H1 (cell line): ENCODE results near the gene SLC36A4. TPM values are rescaled to one million over a fixed set of nuclear protein-coding genes. Genes with fewer than 3 reads are reported as not detected.

ENCODE experiments used
- CTCF ChIA-PET: fragments of 300-600 bp; sonication (Branson Sonifier 250); formaldehyde crosslinking; loops from one replicate; lab custom pipeline; 2021; ENCODE audit not compliant: partially characterized antibody; lab: Charles Lee
- POLR2A ChIA-PET: fragments of 300-600 bp; sonication (Branson Sonifier 250); formaldehyde crosslinking; loops from one replicate; lab custom pipeline; 2021; ENCODE audit warnings: inconsistent platforms; ENCODE audit not compliant: partially characterized antibody; lab: Charles Lee
- DNase-seq, 2 experiments: peaks; one replicate each; pipeline versions ENCODE4 v3.0.0 to v3.0.0-alpha.2; 2010 to 2022; ENCODE audit warnings: low spot score in 2 of 2, low read depth in 1 of 2, mixed read lengths in 1 of 2
- FAIRE-seq: peaks from 2 replicates; lab custom pipeline; 2011; peaks lifted over from hg19 to GRCh38; lab: Jason Lieb, UNC
- H2AFZ ChIP-seq: 2 replicates; pipeline ENCODE4 v1.8.1; 2012; ENCODE audit warnings: low read length, inconsistent platforms
- H2AK5ac ChIP-seq: 2 replicates; pipeline ENCODE4 v1.6.1; 2013; ENCODE audit warnings: low read depth, low read length
- H2BK120ac ChIP-seq: replicated peaks from 2 replicates; pipeline ENCODE3; 2013; ENCODE audit warnings: low read depth, low read length, inconsistent platforms
- H2BK12ac ChIP-seq: 2 replicates; pipeline ENCODE4 v1.6.1; 2013; ENCODE audit warnings: low read depth, low read length
- H2BK15ac ChIP-seq: 2 replicates; pipeline ENCODE4 v1.6.1; 2013; ENCODE audit warnings: low read length
- H2BK20ac ChIP-seq: 2 replicates; pipeline ENCODE4 v1.6.1; 2013; ENCODE audit warnings: low read length
- H2BK5ac ChIP-seq: 2 replicates; pipeline ENCODE4 v1.6.1; 2013; ENCODE audit warnings: low read depth, low read length
- H3K14ac ChIP-seq: 2 replicates; pipeline ENCODE4 v1.6.1; 2013; ENCODE audit warnings: inconsistent platforms; ENCODE audit not compliant: insufficient read length
- H3K18ac ChIP-seq: 2 replicates; pipeline ENCODE4 v1.6.1; 2013; ENCODE audit warnings: low read length; ENCODE audit errors: extremely low read depth
- H3K23ac ChIP-seq: 2 replicates; pipeline ENCODE4 v1.6.1; 2013; ENCODE audit warnings: inconsistent platforms; ENCODE audit not compliant: insufficient read length
- H3K23me2 ChIP-seq: 2 replicates; pipeline ENCODE4 v1.6.1; 2013; ENCODE audit warnings: low read depth, low read length
- H3K27ac ChIP-seq: 2 replicates; pipeline ENCODE4 v1.6.1; 2011; ENCODE audit warnings: low read depth, low read length, inconsistent platforms
- H3K27me3 ChIP-seq, 4 experiments: replicated peaks in 1 of 4; 1 replicate in 1 of 4; 2 replicates in 3 of 4; pipeline versions ENCODE4 v1.6.1 to v1.8.1; 2011 to 2013; ENCODE audit warnings: low read length in 3 of 4, mild to moderate bottlenecking in 3 of 4, inconsistent platforms in 2 of 4, mixed read lengths in 2 of 4, moderate library complexity in 1 of 4; ENCODE audit not compliant: control insufficient read depth in 3 of 4, insufficient read depth in 3 of 4; ENCODE audit errors: extremely low read depth in 1 of 4
- H3K36me3 ChIP-seq, 4 experiments: 2 replicates each; pipeline versions ENCODE4 v1.6.1 to v1.8.1; 2011 to 2013; ENCODE audit warnings: mild to moderate bottlenecking in 4 of 4, low read length in 3 of 4, moderate library complexity in 2 of 4, control low read depth in 1 of 4, inconsistent platforms in 1 of 4; ENCODE audit not compliant: insufficient read depth in 4 of 4, control insufficient read depth in 2 of 4
- H3K4ac ChIP-seq: replicated peaks from 2 replicates; pipeline ENCODE3; 2013; ENCODE audit warnings: low read length, low read depth, mixed read lengths, inconsistent platforms; ENCODE audit not compliant: insufficient read length
- H3K4me1 ChIP-seq, 4 experiments: replicated peaks in 1 of 4; 1 replicate in 1 of 4; 2 replicates in 3 of 4; pipeline versions ENCODE4 v1.6.1 to v1.8.1; 2011 to 2013; ENCODE audit warnings: low read length in 3 of 4, inconsistent platforms in 2 of 4, mixed read lengths in 1 of 4; ENCODE audit not compliant: insufficient read depth in 4 of 4, control insufficient read depth in 3 of 4
- H3K4me2 ChIP-seq, 2 experiments: 2 replicates each; pipeline versions ENCODE4 v1.6.1 to v1.8.1; 2011 to 2013; ENCODE audit warnings: low read depth in 2 of 2, low read length in 2 of 2, control low read depth in 1 of 2, inconsistent platforms in 1 of 2, mild to moderate bottlenecking in 1 of 2; ENCODE audit not compliant: insufficient read depth in 1 of 2
- H3K4me3 ChIP-seq, 4 experiments: fragments of 200-600, 300-600 bp in 1 of 4; sonication (generic), shearing (Covaris generic), sonication (Bioruptor Twin) in 1 of 4; 2 replicates each; pipeline versions ENCODE4 v1.5.1 to v1.8.1; 2011 to 2016; ENCODE audit warnings: low read length in 4 of 4, low read depth in 3 of 4, control low read depth in 2 of 4, inconsistent platforms in 2 of 4, mild to moderate bottlenecking in 2 of 4, mixed read lengths in 1 of 4, moderate library complexity in 1 of 4; ENCODE audit not compliant: insufficient read depth in 2 of 4; ENCODE audit errors: extremely low read depth in 1 of 4
- H3K56ac ChIP-seq: replicated peaks from 2 replicates; pipeline ENCODE3; 2013; ENCODE audit warnings: low read depth, mild to moderate bottlenecking, mixed read lengths, low read length, inconsistent platforms; ENCODE audit not compliant: insufficient read length
- H3K79me1 ChIP-seq: 2 replicates; pipeline ENCODE4 v1.6.1; 2013; ENCODE audit warnings: low read depth, low read length, control low read depth
- H3K79me2 ChIP-seq, 2 experiments: 2 replicates each; pipeline versions ENCODE4 v1.6.1 to v1.8.1; 2012 to 2013; ENCODE audit warnings: low read length in 2 of 2, mild to moderate bottlenecking in 2 of 2, inconsistent platforms in 1 of 2; ENCODE audit not compliant: insufficient read depth in 2 of 2, control insufficient read depth in 1 of 2
- H3K9ac ChIP-seq, 4 experiments: replicated peaks in 1 of 4; 1 replicate in 1 of 4; 2 replicates in 3 of 4; pipeline versions ENCODE4 v1.6.1 to v1.8.1; 2011 to 2013; ENCODE audit warnings: low read depth in 3 of 4, low read length in 3 of 4, control low read depth in 2 of 4, mild to moderate bottlenecking in 2 of 4, moderate library complexity in 2 of 4, inconsistent platforms in 1 of 4; ENCODE audit errors: extremely low read depth in 1 of 4
- H3K9me3 ChIP-seq, 2 experiments: 2 replicates each; pipeline versions ENCODE4 v1.6.1 to v1.8.1; 2012 to 2013; ENCODE audit warnings: mild to moderate bottlenecking in 2 of 2, moderate library complexity in 2 of 2, control low read depth in 1 of 2, inconsistent platforms in 1 of 2, low read depth in 1 of 2, low read length in 1 of 2, mixed read lengths in 1 of 2; ENCODE audit not compliant: insufficient read depth in 2 of 2
- H4K20me1 ChIP-seq, 2 experiments: replicated peaks in 1 of 2; 2 replicates each; pipeline versions ENCODE3 to v1.8.1; 2011 to 2013; ENCODE audit warnings: inconsistent platforms in 2 of 2, low read length in 2 of 2, mild to moderate bottlenecking in 1 of 2; ENCODE audit not compliant: insufficient read depth in 2 of 2, control insufficient read depth in 1 of 2
- H4K5ac ChIP-seq: 2 replicates; pipeline ENCODE4 v1.6.1; 2013; ENCODE audit warnings: low read length, low read depth, mixed read lengths, inconsistent platforms; ENCODE audit not compliant: insufficient read length
- H4K8ac ChIP-seq: 2 replicates; pipeline ENCODE4 v1.8.0; 2013; ENCODE audit warnings: mild to moderate bottlenecking, moderate library complexity, low read length, inconsistent platforms; ENCODE audit not compliant: insufficient read depth; ENCODE audit errors: extremely low read depth
- H4K91ac ChIP-seq: replicated peaks from 2 replicates; pipeline ENCODE3; 2013; ENCODE audit warnings: low read length, mixed read lengths, inconsistent platforms; ENCODE audit not compliant: insufficient read length
- RAD21 ChIP-seq, 2 experiments: IDR thresholded peaks in 1 of 2; conservative IDR thresholded peaks in 1 of 2; 2 replicates each; pipeline ENCODE4 v1.6.1; 2011; ENCODE audit warnings: low read depth in 2 of 2, low read length in 2 of 2, improper control_type of control experiment in 1 of 2, inconsistent platforms in 1 of 2, mild to moderate bottlenecking in 1 of 2, moderate library complexity in 1 of 2
- RXRA ChIP-seq: IDR thresholded peaks from 2 replicates; pipeline ENCODE4 v1.6.1; 2011; ENCODE audit warnings: low read depth, mild to moderate bottlenecking, low read length, moderate library complexity; ENCODE audit not compliant: insufficient read depth
- SIRT6 ChIP-seq: IDR thresholded peaks from one replicate; pipeline ENCODE4 v1.7.1; 2012; ENCODE audit warnings: low read length, inconsistent platforms
- ZNF274 ChIP-seq: IDR thresholded peaks from 2 replicates; pipeline ENCODE4 v1.7.0; 2012; ENCODE audit warnings: low read length, borderline replicate concordance; ENCODE audit errors: extremely low read depth
- WGBS, 2 experiments: shearing (Covaris generic) in 1 of 2; methylation state at CpG; one replicate each; pipeline versions ENCODE4 v1.1.6 to v1.1.7; 2013 to 2015; ENCODE audit warnings: low lambda C conversion rate in 2 of 2, mixed read lengths in 2 of 2, inconsistent platforms in 1 of 2, low coverage in 1 of 2, missing lambda C conversion rate in 1 of 2; ENCODE audit not compliant: insufficient replicate concordance in 2 of 2, insufficient coverage in 1 of 2, insufficient read length in 1 of 2; ENCODE audit errors: extremely low coverage in 1 of 2, missing lambda C conversion rate in 1 of 2; 5-methylcytosine and 5-hydroxymethylcytosine counted together
- polyA plus RNA-seq, 7 experiments: library from polyadenylated mRNA; depleted of rRNA in 3 of 7; stranded (reverse) in 5 of 7; unstranded in 2 of 7; fragments of >200 nt in 5 of 7; fragments of 200-250 nt in 2 of 7; gene quantifications; 1 replicate in 5 of 7; 2 replicates in 1 of 7; 4 replicates in 1 of 7; pipeline versions ENCODE4 v1.2.1 to v1.2.3, GENCODE V29; 2011 to 2013; ENCODE audit warnings: missing spikeins in 2 of 7, mixed read lengths in 2 of 7
- total RNA-seq: library from RNA; stranded (reverse); fragmentation: NEBNext Ultra II Directional; extraction: Animal tissue kit (Norgen Biotek cat#: 25700); gene quantifications from 2 replicates; pipeline ENCODE4 v1.2.1, GENCODE V29; 2021
- TF ChIP-seq, protein P1 (sequence below), 3 experiments: IDR thresholded peaks; 1 replicate in 2 of 3; 2 replicates in 1 of 3; pipeline versions ENCODE4 v1.5.1 to v1.6.1; 2011; ENCODE audit warnings: low read length in 3 of 3, mild to moderate bottlenecking in 3 of 3, inconsistent platforms in 2 of 3, low read depth in 1 of 3, moderate library complexity in 1 of 3; ENCODE audit not compliant: insufficient read depth in 1 of 3; ENCODE audit errors: control extremely low read depth in 1 of 3

The SLC36A4 gene
- total and polyA plus RNA-seq, 2 of the 8 experiments (the other 6 are each of a cell fraction or from before 2014, with no cell fraction given) = 10.2 to 22.7 TPM

DNA sequence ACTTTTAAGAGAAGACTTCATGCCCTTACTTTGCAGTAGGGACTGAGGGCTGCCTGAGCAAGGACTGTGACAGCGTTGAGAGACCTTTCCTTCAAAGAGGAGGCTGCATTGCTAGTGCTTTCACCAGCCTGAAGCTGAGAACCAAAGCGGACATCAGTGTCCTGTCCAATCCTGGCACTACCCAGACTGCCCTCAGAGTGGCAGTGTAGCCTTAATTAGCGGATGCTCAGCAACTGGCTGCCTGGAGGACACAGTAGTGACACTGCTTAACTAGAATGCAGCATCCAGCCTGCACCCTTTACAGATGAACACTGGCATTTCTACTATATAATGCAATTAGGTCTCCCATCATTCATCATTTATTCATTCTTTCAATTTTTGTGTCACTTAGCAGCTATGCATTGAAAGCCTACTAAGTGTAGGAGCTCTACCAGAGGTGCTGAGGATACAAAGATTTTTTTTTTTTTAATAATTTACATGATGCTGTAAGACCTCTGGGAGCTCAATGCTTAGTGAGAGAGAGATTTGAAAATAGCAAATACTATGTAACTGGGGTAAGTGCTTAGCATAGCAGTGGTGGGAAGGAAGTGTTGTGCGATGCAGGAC is 36.9 kb upstream of the SLC36A4 start:
- H3K4ac ChIP-seq = no peak overlapping the region
- no peak overlapping the region for H2BK15ac ChIP-seq
- DNase-seq (peak; percentile 49 to 85), FAIRE-seq (peak; percentile 97)
- ChIA-PET POLR2A (interaction anchor here (0.6 kb wide), 1 partner anchor 506 kb away, joined by 4 read pairs; no protein-coding TSS in a partner anchor), CTCF (interaction anchor here (0.5 to 6.5 kb wide), 65 partner anchors 9 to 1102 kb away, joined by 3 to 108 read pairs (median 4); no protein-coding TSS in a partner anchor)
- no peak overlapping the region for H2BK20ac ChIP-seq
- no peak overlapping the region for H3K9ac ChIP-seq
- TF ChIP-seq RXRA = no peak
- no peak for TF ChIP-seq SIRT6
- TF ChIP-seq ZNF274 = no peak
- TF ChIP-seq RAD21 (IDR thresholded peaks at IDR 0.05 in 1 of 2, conservative IDR thresholded peaks at IDR 0.05 in 1 of 2; ENCODE audit: low read depth in 2 of 2, low read length in 2 of 2) = peak; percentile 99
- TF ChIP-seq, protein P1, sequence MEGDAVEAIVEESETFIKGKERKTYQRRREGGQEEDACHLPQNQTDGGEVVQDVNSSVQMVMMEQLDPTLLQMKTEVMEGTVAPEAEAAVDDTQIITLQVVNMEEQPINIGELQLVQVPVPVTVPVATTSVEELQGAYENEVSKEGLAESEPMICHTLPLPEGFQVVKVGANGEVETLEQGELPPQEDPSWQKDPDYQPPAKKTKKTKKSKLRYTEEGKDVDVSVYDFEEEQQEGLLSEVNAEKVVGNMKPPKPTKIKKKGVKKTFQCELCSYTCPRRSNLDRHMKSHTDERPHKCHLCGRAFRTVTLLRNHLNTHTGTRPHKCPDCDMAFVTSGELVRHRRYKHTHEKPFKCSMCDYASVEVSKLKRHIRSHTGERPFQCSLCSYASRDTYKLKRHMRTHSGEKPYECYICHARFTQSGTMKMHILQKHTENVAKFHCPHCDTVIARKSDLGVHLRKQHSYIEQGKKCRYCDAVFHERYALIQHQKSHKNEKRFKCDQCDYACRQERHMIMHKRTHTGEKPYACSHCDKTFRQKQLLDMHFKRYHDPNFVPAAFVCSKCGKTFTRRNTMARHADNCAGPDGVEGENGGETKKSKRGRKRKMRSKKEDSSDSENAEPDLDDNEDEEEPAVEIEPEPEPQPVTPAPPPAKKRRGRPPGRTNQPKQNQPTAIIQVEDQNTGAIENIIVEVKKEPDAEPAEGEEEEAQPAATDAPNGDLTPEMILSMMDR (IDR thresholded peaks at IDR 0.05; ENCODE audit: control extremely low read depth in 1 of 3, insufficient read depth in 1 of 3, low read depth in 1 of 3, low read length in 3 of 3) = peak; percentile 96 to 99 (median 98)
- H3K9me3 ChIP-seq = no peaks in the 10 kb centered on the region
- WGBS, 2 experiments = 37% methylated on average over 4 of the region's 4 CpGs; no CpG with 5 or more reads in 1 of the 2 experiments
- no peaks in the 10 kb centered on the region for H4K20me1 ChIP-seq
- no peak overlapping the region for H3K56ac ChIP-seq
- no peak overlapping the region for H3K14ac ChIP-seq
- no peak overlapping the region for H3K18ac ChIP-seq
- no peak overlapping the region for H4K91ac ChIP-seq
- H4K5ac ChIP-seq = no peak overlapping the region
- H3K4me3 ChIP-seq = no peak overlapping the region
- H2BK5ac ChIP-seq = no peak overlapping the region
- H2AFZ ChIP-seq = peak overlapping the region; percentile 95
- no peaks in the 10 kb centered on the region for H3K79me1 ChIP-seq
- no peaks in the 10 kb centered on the region for H3K79me2 ChIP-seq
- H2AK5ac ChIP-seq = no peak overlapping the region
- no peak overlapping the region for H3K23ac ChIP-seq
- no peak overlapping the region for H3K4me2 ChIP-seq
- no peak overlapping the region for H2BK120ac ChIP-seq
- peak overlapping the region; percentile 7; the same call in 1 of the 2 replicates for H2BK12ac ChIP-seq
- H3K4me1 ChIP-seq = peaks cover 0 to 4% (median 2%) of the 10 kb centered on the region in 4 experiments; a peak in 4 of 7 replicates
- H3K36me3 ChIP-seq = no peaks in the 10 kb centered on the region
- H3K23me2 ChIP-seq = no peaks in the 10 kb centered on the region
- no peaks in the 10 kb centered on the region for H3K27me3 ChIP-seq
- no peak overlapping the region for H4K8ac ChIP-seq
- H3K27ac ChIP-seq = no peak overlapping the region
